Right lobe of liver (tissue), 6 donors: Measurements from ENCODE around the gene ADAMTS4. TPM values are rescaled to one million over a fixed set of nuclear protein-coding genes. Genes with fewer than 3 reads are reported as not detected.

ENCODE experiments used
- ATAC-seq, 4 donors: fragments of 200-7000 bp; cut with Tn5 transposase; one replicate each; pipeline ENCODE4 v1.9.1; 2020; ENCODE audit warnings: mild to moderate bottlenecking in 4 of 4, moderate library complexity in 4 of 4
- DNase-seq, 3 donors: peaks; one replicate each; pipeline ENCODE4 v3.0.0-alpha.2; 2020
- H3K27ac ChIP-seq, 3 donors: fragments of 200-600 bp; one replicate each; pipeline ENCODE4 v1.8.0; 2022
- H3K27me3 ChIP-seq, 2 donors: fragments of 200-600 bp; one replicate each; pipeline ENCODE4 v1.8.0; 2022
- H3K36me3 ChIP-seq, 4 donors: fragments of 200-600 bp; sonication (generic) in 1 of 4; one replicate each; pipeline versions ENCODE4 v1.5.1 to v1.8.0; 2017 to 2022; ENCODE audit warnings: control low read depth in 1 of 4
- H3K4me1 ChIP-seq, 4 donors: fragments of 200-600 bp; sonication (generic) in 1 of 4; one replicate each; pipeline versions ENCODE4 v1.5.1 to v1.8.0; 2017 to 2022; ENCODE audit warnings: control low read depth in 1 of 4
- H3K4me3 ChIP-seq, 3 donors: fragments of 200-600 bp; one replicate each; pipeline ENCODE4 v1.8.0; 2022
- H3K9me3 ChIP-seq, 4 donors: fragments of 200-600 bp; sonication (generic) in 1 of 4; one replicate each; pipeline versions ENCODE4 v1.5.1 to v1.8.0; 2017 to 2022; ENCODE audit warnings: control low read depth in 1 of 4
- CTCF ChIP-seq, 4 donors: fragments of 200-600 bp in 3 of 4; fragments of 450-650 bp in 1 of 4; IDR thresholded peaks; one replicate each; pipeline versions ENCODE4 v1.5.1 to v1.8.0; 2016 to 2022; ENCODE audit warnings: antibody characterized with exemption in 4 of 4, mild to moderate bottlenecking in 2 of 4
- POLR2A ChIP-seq: fragments of 450-650 bp; IDR thresholded peaks from one replicate; pipeline ENCODE4 v1.6.1; 2017; ENCODE audit warnings: antibody characterized with exemption, mild to moderate bottlenecking
- WGBS: methylation state at CpG from one replicate; pipeline ENCODE4 v1.1.6; 2018; ENCODE audit warnings: low coverage, low lambda C conversion rate; ENCODE audit not compliant: insufficient coverage; ENCODE audit errors: missing lambda C conversion rate; 5-methylcytosine and 5-hydroxymethylcytosine counted together
- intact Hi-C, 2 donors: fragments of 100-400 bp; cut with DNase I; formaldehyde crosslinking; loops; one replicate each; pipeline versions ENCODE4 v1.11.2 to v1.14.1; 2022
- total RNA-seq, 6 experiments: library from RNA; depleted of rRNA in 2 of 6; stranded (reverse); fragments of >200 nt in 2 of 6; fragmentation: NEBNext Ultra II Directional in 3 of 6; extraction: Animal tissue kit (Norgen Biotek cat#: 25700) in 3 of 6; gene quantifications; one replicate each; pipeline versions ENCODE4 v1.1.0 to v1.2.4, GENCODE V29; 2016 to 2023
- donor health status: DM: no; HTN: yes; CAD: no.
- donor health status: DM: no; HTN: no; CAD: no.
- donor health status: DM: no; HTN: no; CAD: no.
- donor health status: DM: no; HTN: yes; CAD: no.
- donor health status: DM: no; HTN: yes; CAD: no.

Gene ADAMTS4
- total RNA-seq, 6 experiments from 2014 or later = 0.29 to 11.0 (median 2.1) TPM

- DNase-seq = peak; percentile 81 to 96 (median 94)
- intact Hi-C loops = loop anchor here (10.0 kb wide), 2 partner anchors 47 to 57 kb away; no protein-coding TSS in a partner anchor
Observed at GRCh38 chr1:161238039-161238473, 39.2 kb upstream of the ADAMTS4 start, which contains the start of gene NR1I3. TSS of gene NR1I3 (minus strand) at chr1:161238203. CDS start at chr1:161236565, 1,638 bp downstream.

GRCh38 chr1:161235957-161236775 is 37.3 kb upstream of the ADAMTS4 start:
- peak in 2 of 4 donors; percentile 5 to 7 for ATAC-seq
- Histone ChIP-seq H3K36me3 (peaks cover 0 to 44% (median 15%) of the 10 kb centered on the region in 4 donors), H3K4me1 (peaks cover 0 to 7% (median 0%) of the 10 kb centered on the region in 4 donors), H3K9me3 (no peaks in the 10 kb centered on the region), H3K27ac (peak overlapping the region in 2 of 3 donors; percentile 90 to 98), H3K4me3 (peak overlapping the region; percentile 38 to 73 (median 72)), H3K27me3 (no peaks in the 10 kb centered on the region)
- TF ChIP-seq CTCF (IDR thresholded peaks at IDR 0.05) (no peak), POLR2A (no peak)
- WGBS = 35% methylated on average over 2 of the region's 5 CpGs
- intact Hi-C loops = loop anchor here (10.0 kb wide), 2 partner anchors 49 to 59 kb away; no protein-coding TSS in a partner anchor
- DNase-seq = no peak

More at GRCh38 chr1:161238039-161238473, 39.2 kb upstream of the ADAMTS4 start, which contains the start of gene NR1I3:
- Histone ChIP-seq H3K27ac (peak within 1 kb of the TSS; percentile 73 to 98 (median 90)), H3K4me1 (peaks cover 0 to 7% (median 0%) of the 10 kb centered on the region in 4 donors), H3K9me3 (no peaks in the 10 kb centered on the region), H3K4me3 (peak within 1 kb of the TSS; percentile 38 to 73 (median 72)), H3K27me3 (no peaks in the 10 kb centered on the region), H3K36me3 (peaks cover 0 to 25% (median 6%) of the 10 kb centered on the region in 4 donors)
- ATAC-seq = peak; percentile 90 to 99 (median 96)
- WGBS = 20% methylated on average over 4 of the region's 4 CpGs
- TF ChIP-seq POLR2A (peak; percentile 79), CTCF (IDR thresholded peaks at IDR 0.05) (no peak)

GRCh38 chr1:161233102-161233501 is 34.2 kb upstream of the ADAMTS4 start:
- WGBS = 85% methylated on average over 8 of the region's 9 CpGs
- ATAC-seq = no peak
- TF ChIP-seq CTCF (IDR thresholded peaks at IDR 0.05) (no peak), POLR2A (no peak)
- H3K4me1 ChIP-seq = peaks cover 0 to 4% (median 0%) of the 10 kb centered on the region in 4 donors
- H3K36me3 ChIP-seq = peaks cover 0 to 72% (median 29%) of the 10 kb centered on the region in 4 donors
- intact Hi-C loops = loop anchor here (10.0 kb wide), 2 partner anchors 52 to 62 kb away; no protein-coding TSS in a partner anchor
- no peak for DNase-seq
- no peaks in the 10 kb centered on the region for H3K9me3 ChIP-seq
- no peak overlapping the region for H3K27ac ChIP-seq
- H3K4me3 ChIP-seq = no peak overlapping the region
- H3K27me3 ChIP-seq = no peaks in the 10 kb centered on the region

- Histone ChIP-seq H3K36me3 (peaks cover 0 to 71% (median 29%) of the 10 kb centered on the region in 4 donors), H3K4me1 (peaks cover 0 to 21% (median 5%) of the 10 kb centered on the region in 4 donors), H3K27ac (no peak overlapping the region), H3K9me3 (no peaks in the 10 kb centered on the region), H3K4me3 (no peak overlapping the region), H3K27me3 (no peaks in the 10 kb centered on the region)
- DNase-seq (no peak), ATAC-seq (no peak)
- intact Hi-C loops = loop anchor here (10.0 kb wide), 2 partner anchors 54 to 64 kb away; no protein-coding TSS in a partner anchor
- WGBS = no CpG with 5 or more reads among the region's 7 CpGs
- TF ChIP-seq POLR2A (no peak), CTCF (IDR thresholded peaks at IDR 0.05) (no peak)
Observed at GRCh38 chr1:161230762-161231161, 31.9 kb upstream of the ADAMTS4 start.
